ENCODE measurements around the gene NFIC.

The NFIC gene

GRCh38 chr19:3514930-3515329 lies 148.5 kb downstream of the NFIC start:
- POLR2A ChIA-PET, result no interaction called here

GRCh38 chr19:3515891-3516422 lies 149.6 kb downstream of the NFIC start:
- POLR2A ChIA-PET, result no interaction called here
- DNase-seq (ENCODE audit: low read depth, low spot score), result no peak
- no peak overlapping the region for H3K4me3 ChIP-seq (ENCODE audit: low read depth, low read length)
- CTCF ChIA-PET, result interaction anchor here (0.8 to 1.5 kb wide), 2 partner anchors 17 to 29 kb away, joined by 3 to 5 read pairs; no protein-coding TSS in a partner anchor
- TF ChIP-seq CTCF (IDR thresholded peaks at IDR 0.05; ENCODE audit: insufficient read depth, low read length, missing control alignments), result no peak

More at GRCh38 chr19:3514930-3515329, 148.5 kb downstream of the NFIC start:
- CTCF ChIA-PET, result interaction anchor here (0.9 to 1.5 kb wide), 2 partner anchors 12 to 30 kb away, joined by 3 to 5 read pairs; no protein-coding TSS in a partner anchor
- no peak for DNase-seq (ENCODE audit: low read depth, low spot score)
- TF ChIP-seq CTCF (IDR thresholded peaks at IDR 0.05; ENCODE audit: insufficient read depth, low read length, missing control alignments), result no peak
- no peak overlapping the region for H3K4me3 ChIP-seq (ENCODE audit: low read depth, low read length)

DNA sequence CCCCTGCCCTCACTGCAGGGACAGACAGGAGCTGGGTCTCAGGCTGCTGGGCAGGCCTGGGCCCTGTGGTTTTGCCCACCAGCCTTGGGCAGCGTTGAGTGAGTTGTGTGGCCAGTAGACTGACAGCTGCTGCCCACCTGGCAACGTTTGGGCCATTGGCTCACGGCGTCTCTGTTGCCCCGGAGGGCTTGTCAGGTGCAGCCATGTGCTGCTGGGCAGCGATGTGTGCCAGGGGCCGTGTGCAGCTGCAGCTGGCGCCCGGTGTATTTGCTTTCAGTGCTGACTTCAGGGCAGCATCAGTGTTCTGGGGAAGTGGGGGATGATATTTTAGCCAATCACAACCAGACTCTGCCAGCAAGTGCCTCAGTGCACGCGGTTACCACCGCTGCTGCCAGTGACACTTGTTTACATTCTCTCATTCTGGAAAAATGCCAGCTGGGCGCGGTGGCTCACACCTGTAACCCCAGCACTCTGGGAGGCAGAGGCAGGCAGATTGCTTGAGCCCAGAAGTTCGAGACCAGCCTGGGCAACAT lies 150.4 kb downstream of the NFIC start:
- no peak overlapping the region for H3K4me3 ChIP-seq (ENCODE audit: low read depth, low read length)
- no peak for DNase-seq (ENCODE audit: low read depth, low spot score)
- no peak for TF ChIP-seq CTCF (IDR thresholded peaks at IDR 0.05; ENCODE audit: insufficient read depth, low read length, missing control alignments)
- ChIA-PET POLR2A (no interaction called here), CTCF (interaction anchor here (1.5 kb wide), 1 partner anchor 28 kb away, joined by 5 read pairs; no protein-coding TSS in a partner anchor)

DNA sequence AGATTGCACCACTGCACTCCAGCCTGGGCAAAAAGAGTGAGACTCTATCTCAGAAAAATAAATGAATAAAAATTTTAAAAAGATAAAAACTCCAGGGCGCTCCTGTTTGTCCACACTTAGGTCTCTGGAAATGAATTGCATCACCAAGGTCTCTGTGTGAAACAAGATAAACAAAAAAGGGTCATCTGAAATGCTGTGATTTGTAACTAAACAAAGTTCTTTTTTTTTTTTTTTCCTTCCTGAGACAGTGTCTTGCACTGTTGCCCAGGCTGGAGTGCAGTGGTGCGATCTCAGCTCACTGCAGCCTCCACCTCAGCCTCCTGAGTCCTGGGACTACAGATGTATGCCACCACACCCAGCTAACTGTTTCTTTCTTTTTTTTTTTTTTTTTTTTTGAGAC lies 151.3 kb downstream of the NFIC start:
- CTCF ChIA-PET, result interaction anchor here (1.1 kb wide), 1 partner anchor 213 kb away, joined by 3 read pairs; no protein-coding TSS in a partner anchor
- POLR2A ChIA-PET, result no interaction called here
- no peak for TF ChIP-seq CTCF (IDR thresholded peaks at IDR 0.05; ENCODE audit: insufficient read depth, low read length, missing control alignments)
- no peak overlapping the region for H3K4me3 ChIP-seq (ENCODE audit: low read depth, low read length)
- no peak for DNase-seq (ENCODE audit: low read depth, low spot score)

GRCh38 chr19:3518255-3518654 lies 151.9 kb downstream of the NFIC start:
- TF ChIP-seq CTCF (IDR thresholded peaks at IDR 0.05; ENCODE audit: insufficient read depth, low read length, missing control alignments), result no peak
- DNase-seq (ENCODE audit: low read depth, low spot score), result no peak
- ChIA-PET POLR2A (no interaction called here), CTCF (interaction anchor here (1.1 kb wide), 1 partner anchor 213 kb away, joined by 3 read pairs; no protein-coding TSS in a partner anchor)
- no peak overlapping the region for H3K4me3 ChIP-seq (ENCODE audit: low read depth, low read length)

GRCh38 chr19:3518659-3519058 lies 152.3 kb downstream of the NFIC start:
- no peak for DNase-seq (ENCODE audit: low read depth, low spot score)
- ChIA-PET POLR2A (no interaction called here), CTCF (interaction anchor here (1.1 kb wide), 1 partner anchor 214 kb away, joined by 3 read pairs; no protein-coding TSS in a partner anchor)
- no peak for TF ChIP-seq CTCF (IDR thresholded peaks at IDR 0.05; ENCODE audit: insufficient read depth, low read length, missing control alignments)
- no peak overlapping the region for H3K4me3 ChIP-seq (ENCODE audit: low read depth, low read length)
